A673 (cell line): Measurements from ENCODE around the gene RAB25.

Experiments
- CTCF ChIP-seq: fragments of 300-800, 200-600 bp; sonication (generic); conservative IDR thresholded peaks from 2 replicates; pipeline ENCODE4 v1.5.1; 2017; ENCODE audit warnings: low read depth, mild to moderate bottlenecking, antibody characterized with exemption, low read length, moderate library complexity, mixed read lengths
- EZH2 ChIP-seq: fragments of 200-600 bp; sonication (generic); IDR thresholded peaks from 2 replicates; pipeline ENCODE4 v1.6.1; 2017; ENCODE audit warnings: borderline replicate concordance, low read depth, mild to moderate bottlenecking, mixed read lengths, antibody characterized with exemption, low read length; ENCODE audit not compliant: poor library complexity, severe bottlenecking

- no peak for TF ChIP-seq CTCF
- TF ChIP-seq EZH2 = no peak
These were observed 40.9 kb downstream of the RAB25 start for GRCh38 chr1:156101880-156102279.
